ENCODE results near the gene PNPLA7. TPM values are rescaled to one million over a fixed set of nuclear protein-coding genes. Genes with fewer than 3 reads are reported as not detected.

PNPLA7 gene
- total and polyA plus RNA-seq, 2 of the 13 experiments (the other 11 are each of a cell fraction or from before 2014, with no cell fraction given) = 0.42 to 1.5 TPM

DNA sequence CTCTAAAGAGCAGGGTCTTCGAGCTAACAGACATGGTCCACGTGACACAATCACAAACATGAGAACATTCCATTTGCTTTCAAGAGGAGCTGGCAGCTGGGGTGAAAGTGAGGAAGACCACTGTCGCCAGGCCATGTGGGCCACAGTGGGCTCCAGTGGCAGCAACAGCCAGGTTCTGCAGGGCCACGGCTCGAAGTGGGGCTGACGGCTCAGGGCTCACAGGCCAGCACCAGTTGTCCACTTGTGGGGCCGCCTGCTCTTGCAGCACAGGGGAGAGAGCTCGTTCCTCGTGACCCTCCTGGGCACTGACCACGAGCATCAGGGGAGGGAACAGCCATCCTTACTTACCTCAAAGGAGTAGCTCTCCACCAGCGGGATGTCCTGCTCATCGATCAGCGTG, 38.1 kb upstream of the PNPLA7 start:
- no peak overlapping the region; the same call in 1 of the 2 replicates for H3K4me2 ChIP-seq (ENCODE audit: low read depth, low read length)
- no peak for FAIRE-seq
- ChIA-PET CTCF (ENCODE audit: low intra/inter-chr PET ratio, low total read pairs) (no interaction called here), POLR2A (interaction anchor here (1.5 to 1.8 kb wide), 2 partner anchors 10 to 17 kb away, joined by 4 to 7 read pairs; partner anchors contain the start of genes ARRDC1 and DPH7)
- H3K79me2 ChIP-seq (ENCODE audit: insufficient read depth, low read length) = peaks cover 19% of the 10 kb centered on the region
- no peak overlapping the region for H3K4me3 ChIP-seq (replicated peaks in 1 of 3; ENCODE audit: insufficient read depth in 1 of 3, low read depth in 2 of 3, low read length in 3 of 3)
- no peak overlapping the region for H2AFZ ChIP-seq (ENCODE audit: low read length)
- 97% methylated on average over 5 of the region's 13 CpGs for whole genome bisulfite sequencing (ENCODE audit: low lambda C conversion rate)
- peaks cover 19 to 47% of the 10 kb centered on the region in 2 experiments for H3K36me3 ChIP-seq (replicated peaks in 1 of 2; ENCODE audit: control insufficient read depth in 1 of 2, insufficient read depth in 2 of 2, low read length in 2 of 2)
- 0 out of 2 replicates have a peak overlapping the region, but pooled peaks have one; percentile 82 for H3K9ac ChIP-seq (ENCODE audit: insufficient read depth, low read depth, low read length)
- TF ChIP-seq AGO1 (IDR thresholded peaks at IDR 0.05; ENCODE audit: low read depth, low read length, poor library complexity, severe bottlenecking) (no peak), SETDB1 (CRISPR knock-in tag; IDR thresholded peaks at IDR 0.05; ENCODE audit: borderline replicate concordance) (no peak), BRD4 (CRISPR knock-in tag; IDR thresholded peaks at IDR 0.05) (no peak), MAFK (conservative IDR thresholded peaks at IDR 0.05 in 1 of 2, IDR thresholded peaks at IDR 0.05 in 1 of 2; ENCODE audit: low read length in 2 of 2) (no peak), SYNCRIP (IDR thresholded peaks at IDR 0.05; ENCODE audit: insufficient read depth, low read depth, low read length) (no peak), ELF1 (CRISPR knock-in tag; IDR thresholded peaks at IDR 0.05) (no peak), ZNF841 (CRISPR knock-in tag; IDR thresholded peaks at IDR 0.05; ENCODE audit: borderline replicate concordance) (no peak), BCL6 (CRISPR knock-in tag; IDR thresholded peaks at IDR 0.05) (no peak), ZBTB7A (CRISPR knock-in tag; IDR thresholded peaks at IDR 0.05) (no peak), MIER3 (CRISPR knock-in tag; IDR thresholded peaks at IDR 0.05; ENCODE audit: borderline replicate concordance) (no peak), AGO2 (optimal IDR thresholded peaks at IDR 0.05; ENCODE audit: low read depth, low read length) (no peak)
- H3K9me3 ChIP-seq (ENCODE audit: low read length) = no peaks in the 10 kb centered on the region
- no peak overlapping the region for H3K27ac ChIP-seq (ENCODE audit: extremely low read length, insufficient read depth, low read length)
- no peak for DNase-seq (ENCODE audit: low spot score)
- no peak for ATAC-seq
- peaks cover 38% of the 10 kb centered on the region for H3K4me1 ChIP-seq (ENCODE audit: insufficient read depth, low read length)
- no peaks in the 10 kb centered on the region for H4K20me1 ChIP-seq (ENCODE audit: insufficient read depth, low read length)
- H3K27me3 ChIP-seq (ENCODE audit: control insufficient read depth in 1 of 2, insufficient read depth in 2 of 2, low read length in 2 of 2) = no peaks in the 10 kb centered on the region
- intact Hi-C loops (cut with micrococcal nuclease; ENCODE audit: unreplicated experiment) (no loop called here), in situ Hi-C loops (cut with HindIII; ENCODE audit: extremely low pct_ligation_motif_present, low pct_unique_long_range_greater_than_20kb) (no loop called here)
- BruUV-seq (replicated peaks) = no TSS peak

Data from HepG2 (cell line).